GM19023 (cell line): ENCODE measurements around the gene TNS3.
"Not testable (repeated sequence)": the region's sequence is repeated elsewhere in the genome, so short reads cannot be mapped to it uniquely, and the experiment has no call there.

Source experiments
- ATAC-seq: cut with Tn5 transposase; IDR thresholded peaks from one replicate; pipeline ENCODE4 v1.9.1; 2021; ENCODE audit warnings: mild to moderate bottlenecking, moderate library complexity; ENCODE audit not compliant: unreplicated experiment

Gene TNS3

GRCh38 chr7:47474937-47475879 lies 106.7 kb downstream of the TNS3 start:
- ATAC-seq: peak; percentile 85

GRCh38 chr7:47474211-47474936 lies 107.5 kb downstream of the TNS3 start:
- ATAC-seq: no peak

- ATAC-seq: no peak
Observed at GRCh38 chr7:47473499-47474210, 108.3 kb downstream of the TNS3 start.

DNA sequence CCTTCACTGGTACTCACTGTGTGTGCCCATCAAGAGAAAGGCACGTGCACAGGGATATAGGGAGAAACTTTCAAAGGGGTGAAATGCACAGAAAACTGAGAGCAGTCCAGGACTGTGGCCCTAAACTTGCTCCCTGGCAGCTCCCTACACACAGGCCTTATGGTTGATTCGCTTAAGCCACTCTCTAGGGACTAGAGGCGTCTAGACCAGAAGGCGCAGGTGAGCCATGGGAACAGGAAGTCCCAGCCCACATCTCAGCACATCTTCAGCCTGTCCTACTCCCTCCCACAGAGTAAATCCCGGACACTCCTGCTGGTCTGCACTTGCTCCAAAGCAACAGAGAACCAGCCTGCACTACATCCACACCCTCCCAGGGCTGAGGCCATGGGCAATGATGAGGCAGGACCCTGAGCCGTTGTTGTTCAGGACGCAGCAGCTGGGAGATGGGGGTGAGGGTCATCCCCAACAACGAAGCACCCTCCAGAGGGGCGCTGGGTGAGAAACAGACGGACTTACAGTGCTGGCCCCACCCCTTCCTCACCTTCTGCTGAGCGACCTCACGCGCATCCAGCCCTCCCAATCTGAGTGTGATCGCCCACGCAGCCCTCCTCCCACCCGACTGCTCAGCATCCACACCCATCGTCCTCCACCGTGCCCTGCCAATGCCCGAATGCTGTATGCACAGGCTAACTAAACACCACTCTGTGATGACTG lies 109.3 kb downstream of the TNS3 start:
- ATAC-seq: no peak

- no peak for ATAC-seq
Observed at GRCh38 chr7:47471831-47472230, 110.1 kb downstream of the TNS3 start.

- no peak for ATAC-seq
Observed at GRCh38 chr7:47471358-47471703, 110.6 kb downstream of the TNS3 start.

- no peak for ATAC-seq
Observed at GRCh38 chr7:47470567-47471357, 111.1 kb downstream of the TNS3 start.

DNA sequence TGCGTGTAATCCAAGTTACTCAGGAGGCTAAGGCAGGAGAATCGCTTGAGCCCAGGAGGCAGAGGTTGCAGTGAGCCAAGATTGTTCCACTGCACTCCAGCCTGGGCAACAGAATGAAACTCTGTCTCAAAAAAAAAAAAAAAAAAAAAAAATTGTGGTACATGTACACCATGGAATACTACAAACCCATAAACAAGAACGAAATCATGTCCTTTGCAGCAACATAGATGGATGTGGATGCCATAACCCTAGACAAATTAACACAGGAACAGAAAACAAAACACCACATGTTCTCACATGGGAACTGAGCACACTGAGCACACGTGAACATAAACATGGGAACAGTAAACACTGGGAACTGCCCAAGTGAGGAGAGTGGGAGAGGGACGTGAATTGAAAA lies 112.1 kb downstream of the TNS3 start:
- not testable (repeated sequence) for ATAC-seq

DNA sequence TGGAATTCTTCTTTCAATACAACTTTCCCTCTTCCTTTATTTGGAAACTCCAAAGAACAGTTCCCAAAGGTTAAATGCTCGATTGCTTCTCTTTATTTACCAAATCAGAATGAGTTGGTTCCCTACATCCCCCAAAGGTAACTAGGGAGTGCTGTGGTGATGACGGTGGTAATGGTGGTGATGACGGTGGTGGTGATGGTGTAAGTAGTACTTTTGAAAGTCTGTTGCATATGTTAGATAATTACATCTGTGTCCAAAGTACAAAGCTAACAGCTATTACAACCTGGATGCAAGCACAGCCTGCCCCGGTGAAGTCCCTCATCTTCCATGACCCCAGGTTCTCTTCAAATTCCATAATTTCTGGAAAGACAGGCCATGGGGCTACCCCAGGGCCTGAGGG lies 115.1 kb downstream of the TNS3 start:
- no peak for ATAC-seq

DNA sequence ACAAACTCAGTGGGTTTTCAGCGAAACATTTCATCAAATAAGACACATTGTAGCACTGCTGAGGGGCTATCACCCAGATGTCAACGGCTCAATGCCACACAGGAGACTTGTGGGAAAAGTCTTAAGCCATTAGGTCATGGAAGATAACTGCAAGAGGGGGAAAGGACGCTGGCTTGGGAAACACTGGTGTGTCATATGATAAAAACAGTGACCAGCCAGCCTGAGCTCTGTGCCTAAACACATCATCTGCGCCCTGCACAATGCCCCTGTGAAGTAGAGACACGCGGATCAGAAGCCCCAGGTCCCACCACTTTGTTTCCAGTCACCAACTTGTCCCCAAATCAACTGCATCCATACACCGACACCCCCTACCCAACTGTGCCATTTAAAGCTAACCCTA lies 116.7 kb downstream of the TNS3 start:
- no peak for ATAC-seq

- ATAC-seq: no peak
Observed at GRCh38 chr7:47464266-47464665, 117.6 kb downstream of the TNS3 start.

DNA sequence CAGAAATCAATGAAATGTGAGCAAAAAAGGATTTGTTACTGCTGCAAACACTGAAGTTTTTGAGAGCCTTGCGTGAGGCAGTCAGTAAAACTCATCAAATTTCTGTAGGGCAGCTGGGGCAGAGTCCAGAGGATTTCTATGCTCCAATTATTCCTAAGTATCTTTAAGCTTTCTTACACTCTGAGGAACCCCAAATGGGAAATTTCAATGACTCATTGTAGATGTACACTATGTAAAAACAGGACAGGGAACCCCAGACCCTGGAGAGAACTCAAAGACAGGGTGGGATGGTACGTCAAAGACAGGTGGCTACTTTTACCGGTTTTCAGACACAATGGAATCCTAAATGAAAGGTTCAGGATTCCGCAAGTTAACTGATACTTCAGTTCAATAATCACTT lies 120.2 kb downstream of the TNS3 start:
- ATAC-seq: no peak

GRCh38 chr7:47461161-47461560 lies 120.8 kb downstream of the TNS3 start:
- no peak for ATAC-seq

- no peak for ATAC-seq
Observed at GRCh38 chr7:47460251-47460989, 121.5 kb downstream of the TNS3 start.

- ATAC-seq: no peak
Observed at GRCh38 chr7:47458486-47458885, 123.4 kb downstream of the TNS3 start.

DNA sequence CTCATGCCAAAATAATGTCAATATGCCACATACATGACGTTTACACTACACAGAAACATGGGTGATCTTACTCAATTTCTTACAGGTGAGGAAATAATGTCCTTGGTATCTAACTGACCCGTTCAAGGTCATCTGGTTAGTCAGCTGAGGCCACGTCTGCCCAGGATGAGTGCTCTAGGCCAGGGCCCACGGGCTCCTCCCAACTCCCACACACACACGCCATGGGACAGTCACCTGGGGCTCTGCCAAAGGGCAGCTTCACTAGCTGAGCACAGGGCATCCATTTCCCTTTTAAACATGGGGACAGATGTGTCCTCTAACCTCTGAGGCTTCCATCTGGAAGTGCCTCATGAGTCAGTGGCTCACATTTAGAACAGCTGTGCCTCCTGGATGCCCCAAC lies 123.9 kb downstream of the TNS3 start:
- no peak for ATAC-seq

DNA sequence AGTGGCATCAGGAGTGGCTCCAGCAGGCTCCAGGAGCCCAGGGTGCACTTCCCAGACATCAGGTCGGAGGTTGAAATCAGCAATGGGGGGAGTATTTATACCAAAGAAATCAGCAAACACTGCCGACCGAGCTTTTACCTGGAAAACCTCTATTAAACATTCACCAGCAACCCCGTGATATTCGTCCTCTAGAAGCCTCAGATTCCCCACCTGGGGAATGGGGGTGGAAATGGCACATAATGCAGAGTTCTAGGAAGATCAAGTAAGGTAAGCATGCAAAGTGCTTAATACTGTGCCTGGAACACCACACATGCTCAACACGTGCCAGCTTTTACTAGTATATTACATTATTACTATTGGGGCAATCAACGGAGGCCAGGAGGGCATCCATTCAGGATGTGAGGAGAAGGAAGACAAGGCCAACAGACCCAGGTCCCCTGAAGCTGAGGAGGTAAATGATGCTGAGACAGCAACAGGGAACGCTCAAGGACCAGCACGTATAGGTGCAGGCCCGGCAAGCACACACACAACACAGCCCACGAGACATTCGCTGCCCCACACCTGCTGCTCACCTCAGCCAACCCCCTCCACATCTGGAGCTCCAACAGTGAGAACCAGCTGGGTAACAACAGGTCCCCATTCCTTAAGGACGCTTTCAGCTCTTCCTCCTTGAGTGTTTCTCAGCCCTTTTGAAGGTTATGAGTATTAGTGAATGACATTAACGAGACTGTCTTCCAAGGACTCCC lies 125.5 kb downstream of the TNS3 start:
- ATAC-seq: no peak

- ATAC-seq: no peak
Observed at GRCh38 chr7:47455872-47456185, 126.1 kb downstream of the TNS3 start.
